ENCODE results near the gene OLFML1. TPM values are rescaled to one million over a fixed set of nuclear protein-coding genes. Genes with fewer than 3 reads are reported as not detected.

Gene OLFML1
- total and polyA plus RNA-seq, 10 of the 15 experiments (the other 5 are each of a cell fraction or from before 2014, with no cell fraction given), result 0.04 to 0.71 (median 0.21) TPM; not detected in 6

DNA sequence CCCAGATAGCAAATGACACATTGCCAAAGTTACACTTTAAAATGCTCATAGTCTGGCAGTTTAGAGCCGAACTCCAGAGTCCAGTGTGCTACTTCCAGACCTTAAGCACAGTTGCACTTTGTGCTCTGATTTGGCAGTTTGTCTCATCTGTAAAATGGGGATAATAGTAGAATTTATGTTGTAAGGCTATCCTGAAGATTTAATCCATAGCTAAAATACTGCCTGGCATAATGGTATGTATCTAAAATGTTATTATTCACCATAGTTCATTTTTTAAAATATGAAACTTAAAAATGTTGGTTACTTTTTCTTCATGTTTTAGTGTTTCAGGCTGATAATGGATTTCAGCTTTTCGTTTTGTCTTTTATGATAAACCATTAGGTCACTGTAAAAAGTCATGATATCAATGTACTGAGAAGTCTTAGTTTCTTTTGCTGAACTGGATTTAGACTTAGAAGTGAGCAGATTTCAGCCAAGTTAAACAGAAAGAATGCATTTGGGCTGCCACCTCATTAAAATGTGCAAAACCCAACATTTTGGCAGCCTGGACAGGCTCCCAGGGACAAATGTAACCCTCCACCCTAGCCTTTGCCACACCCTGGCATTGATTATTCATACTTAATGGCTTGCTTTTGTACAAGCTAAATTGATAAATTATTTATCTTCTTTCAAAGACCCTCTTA lies 933 bp downstream of the OLFML1 start:
- ChIA-PET POLR2A (no interaction called here), CTCF (interaction anchor here (1.1 to 1.3 kb wide), 3 partner anchors 13 to 27 kb away, joined by 3 to 4 read pairs (median 3); no protein-coding TSS in a partner anchor), SMC1A (ENCODE audit: uncharacterized antibody, unreplicated experiment) (interaction anchor here (0.8 to 2.2 kb wide), 6 partner anchors 8 to 44 kb away, joined by 3 to 5 read pairs (median 3); no protein-coding TSS in a partner anchor), RAD21 (ENCODE audit: unreplicated experiment) (no interaction called here)
- FAIRE-seq, result no peak
- Histone ChIP-seq H3K36me3 (ENCODE audit: control insufficient read depth in 2 of 2, insufficient read depth in 2 of 2, low read length in 1 of 2) (no peaks in the 10 kb centered on the region), H3K4me1 (ENCODE audit: control insufficient read depth, insufficient read depth, low read length) (no peaks in the 10 kb centered on the region), H3K27me3 (replicated peaks in 1 of 2; ENCODE audit: control insufficient read depth in 2 of 2, insufficient read depth in 2 of 2, low read length in 1 of 2) (no peaks in the 10 kb centered on the region), H3K4me2 (ENCODE audit: control insufficient read depth, insufficient read depth) (no peak overlapping the region), H3K9ac (ENCODE audit: control insufficient read depth, insufficient read depth, low read length) (no peak overlapping the region), H3K4me3 (no peak overlapping the region), H3K27ac (ENCODE audit: control insufficient read depth, insufficient read depth) (no peak overlapping the region), H3K9me3 (replicated peaks; ENCODE audit: control insufficient read depth, insufficient read depth, low read length) (no peaks in the 10 kb centered on the region), H4K20me1 (ENCODE audit: control insufficient read depth, insufficient read depth) (no peaks in the 10 kb centered on the region), H2AFZ (ENCODE audit: control insufficient read depth, low read depth, low read length) (no peak overlapping the region), H3K79me2 (ENCODE audit: control insufficient read depth, insufficient read depth, low read length) (no peaks in the 10 kb centered on the region)
- in situ Hi-C loops (cut with MboI), result no loop called here
- no peak for DNase-seq (ENCODE audit: low read depth, low spot score)
- TF ChIP-seq CHD1 (IDR thresholded peaks at IDR 0.05; ENCODE audit: low read depth, low read length) (no peak), BMI1 (IDR thresholded peaks at IDR 0.05; ENCODE audit: borderline replicate concordance) (no peak), ZNF384 (IDR thresholded peaks at IDR 0.05; ENCODE audit: borderline replicate concordance, low read depth, low read length) (no peak), HDGF (IDR thresholded peaks at IDR 0.05) (no peak), STAT3 (IDR thresholded peaks at IDR 0.05; ENCODE audit: low read depth, low read length) (no peak), RELA (IDR thresholded peaks at IDR 0.05; ENCODE audit: borderline replicate concordance, partially characterized antibody) (no peak), SP1 (IDR thresholded peaks at IDR 0.05; ENCODE audit: low read depth, low read length) (no peak), EED (IDR thresholded peaks at IDR 0.05; ENCODE audit: low read depth) (no peak), POLR2AphosphoS5 (IDR thresholded peaks at IDR 0.05; ENCODE audit: low read length) (no peak), HCFC1 (IDR thresholded peaks at IDR 0.05; ENCODE audit: low read length) (no peak), NR2C1 (IDR thresholded peaks at IDR 0.05) (no peak), ZNF207 (IDR thresholded peaks at IDR 0.05; ENCODE audit: borderline replicate concordance) (no peak)
- TF ChIP-seq, protein P1, sequence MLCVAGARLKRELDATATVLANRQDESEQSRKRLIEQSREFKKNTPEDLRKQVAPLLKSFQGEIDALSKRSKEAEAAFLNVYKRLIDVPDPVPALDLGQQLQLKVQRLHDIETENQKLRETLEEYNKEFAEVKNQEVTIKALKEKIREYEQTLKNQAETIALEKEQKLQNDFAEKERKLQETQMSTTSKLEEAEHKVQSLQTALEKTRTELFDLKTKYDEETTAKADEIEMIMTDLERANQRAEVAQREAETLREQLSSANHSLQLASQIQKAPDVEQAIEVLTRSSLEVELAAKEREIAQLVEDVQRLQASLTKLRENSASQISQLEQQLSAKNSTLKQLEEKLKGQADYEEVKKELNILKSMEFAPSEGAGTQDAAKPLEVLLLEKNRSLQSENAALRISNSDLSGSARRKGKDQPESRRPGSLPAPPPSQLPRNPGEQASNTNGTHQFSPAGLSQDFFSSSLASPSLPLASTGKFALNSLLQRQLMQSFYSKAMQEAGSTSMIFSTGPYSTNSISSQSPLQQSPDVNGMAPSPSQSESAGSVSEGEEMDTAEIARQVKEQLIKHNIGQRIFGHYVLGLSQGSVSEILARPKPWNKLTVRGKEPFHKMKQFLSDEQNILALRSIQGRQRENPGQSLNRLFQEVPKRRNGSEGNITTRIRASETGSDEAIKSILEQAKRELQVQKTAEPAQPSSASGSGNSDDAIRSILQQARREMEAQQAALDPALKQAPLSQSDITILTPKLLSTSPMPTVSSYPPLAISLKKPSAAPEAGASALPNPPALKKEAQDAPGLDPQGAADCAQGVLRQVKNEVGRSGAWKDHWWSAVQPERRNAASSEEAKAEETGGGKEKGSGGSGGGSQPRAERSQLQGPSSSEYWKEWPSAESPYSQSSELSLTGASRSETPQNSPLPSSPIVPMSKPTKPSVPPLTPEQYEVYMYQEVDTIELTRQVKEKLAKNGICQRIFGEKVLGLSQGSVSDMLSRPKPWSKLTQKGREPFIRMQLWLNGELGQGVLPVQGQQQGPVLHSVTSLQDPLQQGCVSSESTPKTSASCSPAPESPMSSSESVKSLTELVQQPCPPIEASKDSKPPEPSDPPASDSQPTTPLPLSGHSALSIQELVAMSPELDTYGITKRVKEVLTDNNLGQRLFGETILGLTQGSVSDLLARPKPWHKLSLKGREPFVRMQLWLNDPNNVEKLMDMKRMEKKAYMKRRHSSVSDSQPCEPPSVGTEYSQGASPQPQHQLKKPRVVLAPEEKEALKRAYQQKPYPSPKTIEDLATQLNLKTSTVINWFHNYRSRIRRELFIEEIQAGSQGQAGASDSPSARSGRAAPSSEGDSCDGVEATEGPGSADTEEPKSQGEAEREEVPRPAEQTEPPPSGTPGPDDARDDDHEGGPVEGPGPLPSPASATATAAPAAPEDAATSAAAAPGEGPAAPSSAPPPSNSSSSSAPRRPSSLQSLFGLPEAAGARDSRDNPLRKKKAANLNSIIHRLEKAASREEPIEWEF (IDR thresholded peaks at IDR 0.05; ENCODE audit: insufficient replicate concordance, low read depth, low read length), result no peak
- intact Hi-C loops (cut with micrococcal nuclease; ENCODE audit: unreplicated experiment), result no loop called here
- BruUV-seq (replicated peaks), result no TSS peak
- 84% methylated on average over 2 of the region's 2 CpGs for WGBS (ENCODE audit: insufficient coverage, insufficient replicate concordance, low lambda C conversion rate, missing lambda C conversion rate)
- ATAC-seq, result no peak
